Measurements from ENCODE around the gene POU2AF1. TPM values are rescaled to one million over a fixed set of nuclear protein-coding genes. Genes with fewer than 3 reads are reported as not detected.

The POU2AF1 gene
- total RNA-seq, 4 donors from 2014 or later, result 0.57 to 2.2 (median 1.8) TPM; not detected in 1

- Histone ChIP-seq H3K9me3 (no peaks in the 10 kb centered on the region), H3K27ac (no peak overlapping the region), H3K4me3 (no peak overlapping the region), H3K27me3 (no peaks in the 10 kb centered on the region), H3K4me1 (peaks cover 0 to 4% (median 0%) of the 10 kb centered on the region in 3 donors), H3K36me3 (no peaks in the 10 kb centered on the region)
- TF ChIP-seq CTCF (IDR thresholded peaks at IDR 0.05) (no peak), POLR2A (IDR thresholded peaks at IDR 0.05) (no peak)
- 58 to 76% methylated on average over 1 of the region's 1 CpG for WGBS, 2 donors
- DNase-seq, result no peak
- intact Hi-C loops (cut with DNase I), result no loop called here
These were observed 30.8 kb upstream of the POU2AF1 start for GRCh38 chr11:111409915-111410314.

GRCh38 chr11:111408789-111409727, 30.0 kb upstream of the POU2AF1 start:
- Histone ChIP-seq H3K36me3 (no peaks in the 10 kb centered on the region), H3K27ac (no peak overlapping the region), H3K4me1 (no peaks in the 10 kb centered on the region), H3K9me3 (no peaks in the 10 kb centered on the region), H3K27me3 (no peaks in the 10 kb centered on the region), H3K4me3 (no peak overlapping the region)
- DNase-seq, result no peak
- TF ChIP-seq POLR2A (IDR thresholded peaks at IDR 0.05) (no peak), CTCF (IDR thresholded peaks at IDR 0.05) (no peak)
- intact Hi-C loops (cut with DNase I), result no loop called here
- 70 to 75% methylated on average over 6 of the region's 6 CpGs for WGBS, 2 donors

GRCh38 chr11:111407652-111408051, 28.6 kb upstream of the POU2AF1 start:
- no peaks in the 10 kb centered on the region for H3K4me1 ChIP-seq
- 91 to 100% methylated on average over 2 of the region's 2 CpGs for WGBS, 2 donors
- intact Hi-C loops (cut with DNase I), result no loop called here
- no peaks in the 10 kb centered on the region for H3K9me3 ChIP-seq
- H3K27ac ChIP-seq, result no peak overlapping the region
- TF ChIP-seq POLR2A (IDR thresholded peaks at IDR 0.05) (no peak), CTCF (IDR thresholded peaks at IDR 0.05) (no peak)
- no peak for DNase-seq
- H3K4me3 ChIP-seq, result no peak overlapping the region
- no peaks in the 10 kb centered on the region for H3K36me3 ChIP-seq
- H3K27me3 ChIP-seq, result no peaks in the 10 kb centered on the region

- no peak for TF ChIP-seq POLR2A (IDR thresholded peaks at IDR 0.05)
- TF ChIP-seq CTCF (IDR thresholded peaks at IDR 0.05), result no peak
These were observed 27.5 kb upstream of the POU2AF1 start for GRCh38 chr11:111406589-111406988.

GRCh38 chr11:111406091-111406490, 27.0 kb upstream of the POU2AF1 start:
- no peaks in the 10 kb centered on the region for H3K4me1 ChIP-seq
- DNase-seq, result no peak
- H3K27ac ChIP-seq, result no peak overlapping the region
- H3K36me3 ChIP-seq, result no peaks in the 10 kb centered on the region
- no peaks in the 10 kb centered on the region for H3K27me3 ChIP-seq
- H3K4me3 ChIP-seq, result no peak overlapping the region
- no peaks in the 10 kb centered on the region for H3K9me3 ChIP-seq
- TF ChIP-seq POLR2A (IDR thresholded peaks at IDR 0.05), result no peak
- no peak for TF ChIP-seq CTCF (IDR thresholded peaks at IDR 0.05)
- 78 to 87% methylated on average over 2 of the region's 2 CpGs for WGBS, 2 donors
- intact Hi-C loops (cut with DNase I), result no loop called here

More at GRCh38 chr11:111406589-111406988, 27.5 kb upstream of the POU2AF1 start:
- Histone ChIP-seq H3K36me3 (no peaks in the 10 kb centered on the region), H3K4me3 (no peak overlapping the region), H3K4me1 (no peaks in the 10 kb centered on the region), H3K9me3 (no peaks in the 10 kb centered on the region), H3K27ac (no peak overlapping the region), H3K27me3 (no peaks in the 10 kb centered on the region)
- DNase-seq, result no peak
- intact Hi-C loops (cut with DNase I), result no loop called here
- 0 to 60% methylated on average over 1 of the region's 1 CpG for WGBS, 2 donors

Data from esophagus squamous epithelium (tissue), 5 donors.